Caki2 (cell line): Measurements from ENCODE around the gene TRAF3. TPM values are rescaled to one million over a fixed set of nuclear protein-coding genes. Genes with fewer than 3 reads are reported as not detected.
A peak's percentile ranks its signal among the peaks of the same experiment; 100 is the strongest.
"Not testable (repeated sequence)": the region's sequence is repeated elsewhere in the genome, so short reads cannot be mapped to it uniquely, and the experiment has no call there.

ENCODE experiments used
- DNase-seq: peaks from one replicate; pipeline ENCODE4 v3.0.0-alpha.2; 2015; ENCODE audit warnings: low read depth
- in situ Hi-C: cut with HindIII; loops from 2 replicates; pipeline ENCODE4 v1.10.0; 2016; ENCODE audit warnings: low sequenced_read_pairs, low pct_unique_long_range_greater_than_20kb, mixed read lengths
- total RNA-seq: library from RNA; depleted of rRNA; stranded (reverse); fragments of >200 nt; shearing (Covaris generic); gene quantifications from 2 replicates; pipeline ENCODE4 v1.2.3, GENCODE V29; 2014; ENCODE audit warnings: low replicate concordance

The TRAF3 gene
- total RNA-seq, 1 experiment from 2014 or later, result 13.2 TPM

- in situ Hi-C loops, result no loop called here
- DNase-seq, result no peak
Measured at GRCh38 chr14:102819747-102820330, 42.6 kb downstream of the TRAF3 start.

- no peak for DNase-seq
- in situ Hi-C loops, result no loop called here
Measured at GRCh38 chr14:102821252-102821651, 44.0 kb downstream of the TRAF3 start.

DNA sequence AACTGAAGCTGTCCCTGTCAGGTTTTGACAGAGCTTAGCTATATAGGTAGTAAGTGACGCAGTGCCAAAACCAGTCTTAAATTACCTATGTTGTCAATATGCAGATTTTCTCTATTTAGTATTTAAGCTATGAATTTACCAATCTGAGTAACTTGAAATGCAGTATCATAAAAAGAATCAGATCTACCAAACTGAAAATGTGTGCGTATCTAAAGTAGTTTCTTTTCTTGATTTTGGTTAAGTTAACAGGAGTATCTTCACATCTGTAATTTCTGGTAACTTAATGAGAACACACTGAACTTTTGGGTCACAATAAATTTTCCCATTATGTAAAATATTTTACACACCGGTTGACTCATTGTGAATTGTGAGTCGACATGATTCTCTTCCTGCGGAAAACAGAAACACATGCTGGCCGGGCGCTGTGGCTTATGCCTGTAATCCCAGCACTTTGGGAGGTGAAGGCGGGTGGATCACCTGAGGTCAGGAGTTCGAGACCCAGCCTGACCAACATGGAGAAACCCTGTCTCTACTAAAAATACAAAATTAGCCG lies 45.1 kb downstream of the TRAF3 start:
- no peak for DNase-seq
- in situ Hi-C loops, result no loop called here

DNA sequence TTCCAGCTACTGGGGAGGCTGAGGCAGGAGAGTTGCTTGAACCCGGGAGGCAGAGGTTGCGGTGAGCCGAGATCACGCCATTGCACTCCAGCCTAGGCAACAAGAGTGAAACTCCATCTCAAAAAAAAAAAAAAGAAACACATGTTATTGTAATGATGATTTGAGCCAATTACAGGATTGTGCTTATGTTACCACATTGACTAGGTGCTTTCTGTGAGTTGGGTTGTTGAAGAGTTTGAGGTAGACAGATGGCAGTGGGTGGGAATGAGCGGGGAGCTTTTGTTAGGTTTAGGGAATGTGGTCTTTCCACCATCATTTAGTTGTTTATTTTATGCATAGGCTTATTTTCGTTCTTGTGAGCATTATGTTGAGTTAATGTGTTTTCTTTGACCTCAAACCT lies 45.6 kb downstream of the TRAF3 start:
- DNase-seq, in situ Hi-C loops: not testable (repeated sequence)

GRCh38 chr14:102823546-102823945 lies 46.3 kb downstream of the TRAF3 start:
- DNase-seq, result no peak
- in situ Hi-C loops, result no loop called here

GRCh38 chr14:102824832-102825231 lies 47.6 kb downstream of the TRAF3 start:
- in situ Hi-C loops, result no loop called here
- DNase-seq, result peak; percentile 50

DNA sequence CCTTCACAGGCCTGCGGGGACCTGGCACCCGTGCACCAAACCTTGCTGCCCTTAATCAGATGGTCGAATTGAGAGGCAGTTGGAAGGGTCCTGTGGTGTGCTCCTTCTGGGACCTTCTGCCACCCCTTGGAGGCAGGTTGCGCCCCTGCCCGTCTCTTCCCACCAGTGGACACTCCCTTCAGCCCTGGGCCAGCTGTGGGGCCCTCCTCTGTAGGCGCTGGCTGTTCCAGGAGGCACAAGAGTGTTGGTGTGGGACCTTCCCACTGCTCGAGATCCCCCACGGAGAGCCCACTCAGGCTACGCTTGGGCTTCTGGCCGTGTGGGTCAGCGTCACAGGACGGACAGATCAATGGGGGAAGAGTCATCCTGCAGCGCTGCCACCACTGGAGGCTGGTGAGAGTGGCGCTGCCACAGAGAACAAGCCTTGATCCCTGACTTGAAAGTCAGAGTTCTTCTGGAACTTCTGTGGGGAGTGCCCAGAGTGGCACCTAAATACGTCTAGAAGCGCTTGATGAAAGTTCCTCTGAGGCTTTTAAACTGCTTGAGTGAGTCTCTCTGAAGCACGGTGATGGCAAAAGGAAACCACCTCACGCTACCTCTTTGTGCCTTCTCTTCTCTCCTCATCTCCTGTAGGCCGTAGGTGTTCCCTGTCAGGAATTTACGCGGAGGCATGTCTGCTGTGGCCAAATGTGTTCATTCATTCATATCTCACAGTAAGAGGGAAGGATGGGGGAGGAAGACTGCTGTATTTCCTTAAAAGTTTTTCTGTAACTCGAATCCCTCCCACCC lies 48.3 kb downstream of the TRAF3 start:
- no peak for DNase-seq
- in situ Hi-C loops, result no loop called here

DNA sequence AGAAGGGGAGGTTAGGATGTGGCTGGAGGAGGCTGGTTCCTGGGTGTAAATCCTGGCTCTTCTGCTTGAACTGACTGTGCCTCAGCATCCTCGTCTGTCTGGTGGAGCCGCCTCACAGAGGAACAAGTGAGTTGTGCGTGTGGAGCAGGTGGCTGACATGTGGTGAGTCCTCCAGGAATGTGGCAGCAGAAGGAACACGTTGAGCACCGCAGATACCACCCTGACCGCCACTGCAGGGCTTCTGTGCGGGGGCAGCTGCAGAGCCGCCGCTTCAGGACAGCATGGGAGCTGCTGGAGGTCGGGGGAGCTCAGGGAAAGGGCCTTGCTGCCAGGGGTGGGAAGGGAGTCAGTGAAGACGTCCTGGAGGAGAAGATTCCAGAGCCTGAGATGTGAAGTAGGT lies 48.9 kb downstream of the TRAF3 start:
- no peak for DNase-seq
- in situ Hi-C loops, result no loop called here

GRCh38 chr14:102826751-102827675 lies 49.8 kb downstream of the TRAF3 start:
- DNase-seq, result no peak
- in situ Hi-C loops, result no loop called here

DNA sequence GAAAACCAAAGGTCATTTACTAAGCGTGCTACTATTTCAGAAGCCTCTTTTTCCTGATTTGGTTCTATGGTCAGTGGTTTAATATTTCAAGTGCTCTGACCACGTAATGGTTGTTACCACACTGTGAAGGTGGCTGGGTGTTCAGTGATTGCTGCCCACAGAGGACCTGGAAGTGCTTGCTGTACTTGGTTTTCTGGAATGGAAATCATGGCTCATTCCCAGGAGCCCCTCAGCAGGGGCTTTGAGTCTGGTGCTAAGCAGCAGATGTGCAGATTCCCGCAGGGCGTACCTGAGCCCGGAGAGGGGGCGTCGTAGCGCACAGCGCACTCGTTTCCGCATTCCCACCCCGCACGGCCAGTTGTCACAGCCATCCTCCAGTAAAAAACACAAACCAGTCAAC lies 50.5 kb downstream of the TRAF3 start:
- DNase-seq, result no peak
- in situ Hi-C loops, result no loop called here

DNA sequence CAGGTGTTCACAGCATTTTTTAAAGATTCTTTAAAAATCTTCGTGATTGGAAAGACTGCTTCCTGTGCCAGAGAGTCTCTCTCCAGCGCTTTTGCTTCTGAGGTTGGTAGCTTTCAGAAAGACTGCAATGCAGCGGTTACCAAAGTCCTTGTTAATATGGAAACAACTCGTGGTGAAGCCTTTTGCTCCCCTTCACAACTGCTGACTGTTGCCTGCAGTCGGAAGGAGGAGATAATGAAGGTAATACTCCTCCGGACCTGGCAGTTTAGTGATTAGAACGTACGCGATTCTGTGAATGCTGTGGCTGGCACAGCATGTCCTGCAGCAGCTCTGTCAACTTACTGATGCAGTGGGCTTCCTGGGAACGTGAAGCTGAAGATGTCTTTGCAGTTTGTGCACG lies 50.9 kb downstream of the TRAF3 start:
- in situ Hi-C loops, result no loop called here
- DNase-seq, result no peak

GRCh38 chr14:102829016-102829548 lies 51.8 kb downstream of the TRAF3 start:
- DNase-seq, result no peak
- in situ Hi-C loops, result no loop called here

DNA sequence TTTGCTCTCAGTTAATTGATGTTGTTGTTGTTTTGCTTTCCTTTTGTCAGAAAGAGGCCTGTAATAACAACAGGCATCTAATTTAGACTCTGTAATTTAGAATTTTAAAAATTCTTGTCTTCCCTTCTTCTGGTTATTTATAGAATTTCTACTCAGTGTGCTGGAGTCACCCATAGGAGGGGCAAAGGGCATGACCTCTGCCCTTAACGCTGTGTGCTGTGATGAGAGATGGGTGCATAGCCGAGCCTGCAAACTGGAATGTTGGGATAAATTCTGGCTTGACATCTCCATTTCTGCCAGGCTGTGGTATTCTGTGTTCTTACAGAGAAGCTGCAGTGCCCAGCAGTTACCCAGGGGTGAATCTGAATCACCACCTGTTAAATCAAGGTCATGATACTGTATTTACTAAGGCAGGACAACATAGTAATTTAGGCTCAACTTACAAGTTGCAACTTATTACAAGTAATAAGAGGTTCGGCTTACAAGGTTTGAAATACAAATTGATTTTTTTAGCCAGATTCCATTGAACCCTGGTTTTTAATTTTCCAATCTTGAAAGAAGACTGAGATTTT lies 53.3 kb downstream of the TRAF3 start:
- no peak for DNase-seq
- in situ Hi-C loops, result no loop called here

- DNase-seq, result no peak
- in situ Hi-C loops, result no loop called here
Measured at GRCh38 chr14:102831163-102831804, 54.0 kb downstream of the TRAF3 start.

DNA sequence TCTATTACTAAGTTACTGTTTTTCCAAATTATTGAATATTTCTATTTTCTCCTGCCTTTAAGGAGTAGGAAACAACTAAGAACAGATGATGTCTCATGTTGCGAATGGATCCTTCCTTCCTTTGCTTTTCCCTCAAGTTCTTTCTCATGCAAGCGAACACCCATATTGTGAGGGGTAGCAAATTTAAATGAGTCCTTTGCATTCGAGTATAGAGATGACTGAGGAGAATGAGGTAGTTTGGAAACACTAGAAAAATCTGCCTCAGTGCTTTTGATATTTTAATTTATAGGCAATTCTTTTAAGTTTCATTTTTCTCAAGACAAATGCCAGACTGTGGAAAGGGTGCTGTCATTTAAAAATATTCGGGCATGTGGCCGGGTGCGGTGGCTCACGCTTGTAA lies 56.1 kb downstream of the TRAF3 start:
- DNase-seq, result no peak
- in situ Hi-C loops, result no loop called here

- no peak for DNase-seq
- in situ Hi-C loops, result no loop called here
Measured at GRCh38 chr14:102833991-102834390, 56.7 kb downstream of the TRAF3 start.

- no peak for DNase-seq
- in situ Hi-C loops, result no loop called here
Measured at GRCh38 chr14:102835959-102836358, 58.7 kb downstream of the TRAF3 start.

GRCh38 chr14:102837120-102837519 lies 59.9 kb downstream of the TRAF3 start:
- DNase-seq, in situ Hi-C loops: not testable (repeated sequence)
